Endometrial microvascular endothelial cells (primary cell): Measurements from ENCODE around the gene WFIKKN1. TPM values are rescaled to one million over a fixed set of nuclear protein-coding genes. Genes with fewer than 3 reads are reported as not detected.
"Not testable (repeated sequence)": the region's sequence is repeated elsewhere in the genome, so short reads cannot be mapped to it uniquely, and the experiment has no call there.

Experiments used
- in situ Hi-C: cut with HindIII; loops from 2 replicates; pipeline ENCODE4 v1.10.0; 2017; ENCODE audit warnings: low sequenced_read_pairs, low pct_unique_long_range_greater_than_20kb; ENCODE audit errors: inconsistent ontology term
- total RNA-seq: library from RNA; depleted of rRNA; stranded (reverse); fragments of >200 nt; gene quantifications from one replicate; pipeline ENCODE4 v1.2.3, GENCODE V29; 2015; ENCODE audit errors: inconsistent ontology term

Gene WFIKKN1
- total RNA-seq, 1 donor from 2014 or later = not detected

DNA sequence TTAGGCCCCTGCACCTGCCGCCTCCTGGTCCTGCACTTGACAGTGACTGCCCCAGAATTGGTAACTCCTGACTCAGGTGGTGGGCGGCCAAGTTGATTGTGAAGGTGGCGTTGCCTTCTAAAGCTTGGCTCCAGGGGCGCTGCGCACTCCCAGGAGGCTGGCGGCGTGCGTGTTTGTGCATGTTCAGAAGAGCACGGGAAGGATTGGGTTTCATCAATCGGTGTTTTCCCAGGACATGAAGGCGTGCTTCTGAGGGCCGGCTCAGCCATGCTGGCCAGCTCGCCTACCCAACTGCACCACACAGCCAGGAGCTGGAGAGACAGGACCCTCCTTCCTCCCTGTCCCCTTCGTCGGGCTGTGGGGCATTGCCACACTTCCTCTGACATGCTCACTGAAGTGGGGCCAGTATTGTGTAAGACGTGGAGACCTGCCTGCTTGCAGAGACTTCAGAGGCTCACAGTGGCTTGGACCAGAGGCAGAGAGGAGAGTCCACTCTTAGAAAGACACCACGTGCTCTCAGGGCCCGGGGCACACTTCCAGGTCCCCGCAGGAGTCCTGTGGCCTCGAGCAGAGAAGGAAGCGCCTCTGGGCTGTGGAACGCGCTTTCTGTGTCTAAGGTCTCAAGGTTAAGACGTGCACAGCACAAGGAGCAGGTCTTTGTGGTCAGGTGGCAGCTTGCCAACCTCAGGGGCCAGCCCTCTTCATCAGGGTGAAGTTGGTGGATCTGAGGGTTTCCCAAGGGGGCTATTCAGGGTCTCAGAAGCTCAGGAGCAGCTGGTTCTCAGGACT is 38.1 kb upstream of the WFIKKN1 start:
- in situ Hi-C loops = no loop called here

DNA sequence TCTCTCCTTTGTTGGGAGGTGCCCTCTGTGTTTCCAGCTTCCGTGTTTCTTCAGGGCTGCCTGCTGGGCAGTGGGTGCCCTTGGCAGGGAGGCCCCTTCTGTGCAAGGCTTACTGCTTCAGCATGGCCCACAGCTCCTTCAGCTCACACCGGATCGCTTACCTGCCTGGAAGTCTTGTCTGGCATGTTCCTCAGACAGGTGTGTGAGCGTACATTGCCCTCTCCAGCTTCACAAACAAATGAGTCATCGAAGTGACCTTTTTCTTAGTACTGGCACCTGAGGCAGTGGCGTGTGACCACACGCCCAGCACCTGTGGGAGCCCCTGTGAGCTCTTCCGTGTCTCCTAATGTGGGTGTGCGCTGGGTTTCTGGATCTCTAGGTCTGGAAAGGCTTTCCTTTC is 37.4 kb upstream of the WFIKKN1 start:
- in situ Hi-C loops = no loop called here

- in situ Hi-C loops = no loop called here
Observed at GRCh38 chr16:593807-594206, 37.0 kb upstream of the WFIKKN1 start.

DNA sequence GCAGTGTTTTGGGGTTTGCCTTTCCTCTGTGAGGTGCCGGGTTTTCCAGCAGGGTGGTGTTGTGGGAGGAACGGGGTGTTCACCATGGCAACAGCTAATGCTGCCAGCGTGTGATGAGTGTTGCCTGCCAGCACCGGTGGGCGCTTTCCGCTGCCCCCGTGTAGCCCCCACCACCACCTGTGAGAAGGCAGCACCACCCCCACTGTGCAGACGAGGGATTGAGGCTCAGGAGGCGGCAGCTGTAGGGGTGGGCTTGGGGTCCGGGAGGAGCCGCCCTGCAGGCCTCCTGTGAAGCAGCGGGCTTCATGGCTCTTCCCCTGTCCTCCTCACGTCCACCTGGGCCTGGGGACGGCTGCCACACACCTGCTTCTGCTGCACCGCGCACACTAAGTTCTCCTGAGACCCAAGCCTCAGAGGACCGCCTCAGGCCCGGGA is 35.7 kb upstream of the WFIKKN1 start:
- in situ Hi-C loops = no loop called here

- in situ Hi-C loops = no loop called here
Observed at GRCh38 chr16:595942-596735, 34.6 kb upstream of the WFIKKN1 start.

DNA sequence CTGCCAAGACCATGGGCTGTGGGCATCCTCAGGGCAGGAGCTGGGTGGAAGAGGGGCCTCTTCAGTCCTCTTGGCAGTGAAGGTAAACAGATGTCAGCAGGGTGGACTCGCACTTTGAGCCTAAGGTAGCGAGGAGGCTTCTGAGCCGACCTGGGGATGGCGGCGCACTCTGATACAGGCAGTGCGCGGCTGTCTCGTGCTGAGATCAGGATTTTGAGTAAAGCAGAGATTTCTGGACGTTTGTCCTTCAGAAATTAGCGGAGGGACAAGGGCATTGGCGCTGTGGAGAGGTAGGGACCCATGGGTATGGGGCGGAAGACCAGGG is 34.1 kb upstream of the WFIKKN1 start:
- in situ Hi-C loops = no loop called here

DNA sequence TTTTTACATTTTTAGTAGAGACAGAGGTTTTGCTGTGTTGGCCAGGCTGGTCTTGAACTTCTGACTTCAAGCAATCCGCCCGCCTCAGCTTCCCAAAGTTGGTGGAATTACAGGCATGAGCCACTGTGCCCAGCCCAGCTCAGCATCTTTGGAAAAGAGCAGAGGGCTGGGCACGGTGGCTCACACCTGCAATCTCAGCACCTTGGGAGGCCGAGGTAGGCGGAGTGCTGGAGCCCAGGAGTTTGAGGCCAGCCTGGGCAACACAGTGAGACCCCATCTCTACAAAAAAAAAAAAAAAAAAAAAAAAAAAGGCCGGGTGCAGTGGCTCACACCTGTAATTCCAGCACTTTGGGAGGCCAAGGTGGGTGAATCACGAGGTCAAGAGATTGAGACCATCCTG is 33.1 kb upstream of the WFIKKN1 start:
- in situ Hi-C loops = not testable (repeated sequence)

- in situ Hi-C loops = no loop called here
Observed at GRCh38 chr16:598823-599739, 31.7 kb upstream of the WFIKKN1 start.

- in situ Hi-C loops = no loop called here
Observed at GRCh38 chr16:600781-601180, 30.0 kb upstream of the WFIKKN1 start.

- in situ Hi-C loops = no loop called here
Observed at GRCh38 chr16:603933-604332, 26.9 kb upstream of the WFIKKN1 start.

- in situ Hi-C loops = no loop called here
Observed at GRCh38 chr16:606656-607307, 24.0 kb upstream of the WFIKKN1 start.

GRCh38 chr16:608019-608418 is 22.8 kb upstream of the WFIKKN1 start:
- in situ Hi-C loops = no loop called here

GRCh38 chr16:609316-609715 is 21.5 kb upstream of the WFIKKN1 start:
- in situ Hi-C loops = no loop called here

DNA sequence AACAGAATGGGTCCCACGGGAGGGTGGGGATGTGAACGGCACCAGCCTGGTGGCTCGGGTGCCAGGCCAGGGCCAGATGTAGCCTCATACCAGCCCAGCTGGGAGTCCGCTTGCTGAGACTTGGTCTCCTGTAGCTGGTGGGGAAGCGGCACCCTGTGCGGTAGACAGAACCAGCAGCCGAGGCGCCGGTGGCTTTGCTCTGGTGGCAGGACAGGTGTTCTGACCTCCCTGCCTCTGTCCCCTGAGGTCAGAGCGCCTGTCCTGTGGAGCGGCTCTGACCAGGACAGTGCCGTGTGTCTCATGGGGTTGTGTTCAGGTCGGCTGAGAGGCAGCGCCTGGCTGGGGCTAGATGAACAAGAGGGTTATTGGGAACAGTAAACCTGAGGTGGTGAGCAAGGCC is 20.8 kb upstream of the WFIKKN1 start:
- in situ Hi-C loops = no loop called here

- in situ Hi-C loops = no loop called here
Observed at GRCh38 chr16:610513-611381, 20.0 kb upstream of the WFIKKN1 start.

- in situ Hi-C loops = no loop called here
Observed at GRCh38 chr16:615122-615521, 15.7 kb upstream of the WFIKKN1 start.

DNA sequence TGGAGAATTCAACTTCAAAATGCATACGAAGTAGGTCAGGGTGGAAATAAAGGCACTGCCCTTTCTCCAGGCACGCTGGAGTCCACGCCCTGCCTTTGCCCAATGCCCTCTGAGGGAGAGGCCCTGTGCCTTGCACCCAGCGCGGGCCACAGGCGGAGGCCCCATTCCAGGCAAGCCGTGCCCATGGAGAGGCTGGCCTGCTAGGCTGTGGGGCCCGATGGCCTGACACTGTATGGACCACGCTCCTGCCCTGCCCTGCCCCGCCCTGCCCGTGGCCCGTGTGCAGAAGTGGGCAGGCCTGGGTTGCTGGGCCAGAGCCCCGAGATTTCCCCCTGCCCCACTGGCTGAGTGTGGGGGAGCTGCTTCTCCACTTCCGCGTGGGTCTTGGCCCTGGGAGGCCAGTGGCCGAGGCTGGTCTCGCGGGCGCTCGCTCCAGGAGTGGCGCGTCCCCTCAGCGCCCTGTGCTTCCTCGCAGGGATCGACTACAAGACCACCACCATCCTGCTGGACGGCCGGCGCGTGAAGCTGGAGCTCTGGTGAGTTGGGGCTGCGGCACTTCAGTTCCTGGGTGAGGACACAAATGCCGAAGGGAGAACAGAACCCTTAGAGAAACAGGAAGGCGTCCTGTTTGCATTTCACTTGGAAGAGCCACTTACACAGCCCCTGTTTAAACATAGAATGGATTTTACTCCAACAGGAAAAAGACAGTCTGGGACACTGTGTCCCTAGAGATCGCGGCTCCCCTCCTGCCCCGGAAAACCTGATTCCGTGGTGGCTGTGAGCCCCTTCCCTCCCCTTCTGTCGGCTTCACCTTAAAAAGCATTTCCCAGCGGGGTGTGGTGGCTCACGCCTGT is 13.8 kb upstream of the WFIKKN1 start:
- in situ Hi-C loops = no loop called here
